GM21381 (cell line): ENCODE results near the gene DBP.
"Not testable (repeated sequence)": the region's sequence is repeated elsewhere in the genome, so short reads cannot be mapped to it uniquely, and the experiment has no call there.

ENCODE experiments used
- ATAC-seq: cut with Tn5 transposase; IDR thresholded peaks from one replicate; pipeline ENCODE4 v1.9.1; 2021; ENCODE audit warnings: mild to moderate bottlenecking, moderate library complexity; ENCODE audit not compliant: unreplicated experiment

DBP gene

DNA sequence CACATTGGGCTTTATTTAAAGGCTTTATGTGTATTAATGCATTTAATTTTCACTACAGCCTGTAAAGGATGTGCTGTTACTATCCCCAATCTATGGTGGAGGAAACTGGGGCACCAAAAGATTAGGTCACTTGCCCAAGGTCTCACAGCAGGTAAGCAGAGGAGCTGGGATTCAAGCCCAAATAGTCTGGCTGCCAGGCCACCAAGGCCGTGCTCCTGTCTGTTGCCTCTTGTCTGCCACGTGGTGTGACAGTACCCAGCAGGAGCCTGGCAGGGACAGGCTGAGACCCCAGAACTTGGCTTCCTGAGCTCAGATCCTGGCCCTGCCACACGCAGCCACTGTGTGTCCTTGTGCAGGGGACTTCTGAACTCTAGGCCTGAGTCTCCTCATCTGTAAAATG, 31.2 kb upstream of the DBP start:
- no peak for ATAC-seq

DNA sequence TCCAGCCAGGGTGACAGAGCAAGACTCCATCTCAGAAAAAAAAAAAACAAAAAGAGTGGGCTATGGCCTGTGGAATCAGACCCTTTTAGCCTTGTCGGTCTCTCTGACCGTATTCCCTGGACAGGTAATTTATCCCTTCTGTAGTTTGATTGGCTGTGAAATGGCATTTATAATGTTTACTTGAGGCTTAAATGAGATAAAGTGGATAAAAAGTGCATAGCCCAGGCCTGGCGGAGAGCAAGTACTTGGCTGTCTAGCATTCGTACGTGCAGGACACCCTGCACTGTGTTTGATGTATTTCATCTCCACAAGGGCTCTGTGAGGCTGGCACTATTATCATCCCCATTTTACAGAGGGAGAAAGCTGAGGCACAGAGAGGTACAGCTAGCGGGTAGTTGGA, 28.6 kb upstream of the DBP start:
- no peak for ATAC-seq

DNA sequence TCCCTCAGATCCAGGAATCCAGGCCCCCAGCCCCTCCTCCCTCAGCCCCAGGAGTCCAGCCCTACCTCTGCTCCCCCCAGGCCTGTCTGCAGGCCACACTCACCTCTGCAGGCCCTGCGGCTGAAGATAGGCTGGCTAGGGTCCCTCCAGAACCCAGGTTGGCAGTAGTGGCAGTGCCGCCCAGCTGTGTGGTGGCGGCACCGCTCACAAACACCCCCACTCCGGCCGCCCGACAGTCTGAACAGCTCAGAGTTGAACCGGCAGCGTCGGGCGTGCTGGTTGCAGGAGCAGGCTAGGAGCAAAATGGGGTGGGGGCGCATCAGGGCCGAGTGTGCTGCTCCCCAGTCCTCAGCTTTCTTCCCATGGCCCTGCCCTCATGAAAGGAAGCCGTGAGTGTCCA, 27.3 kb upstream of the DBP start:
- no peak for ATAC-seq

DNA sequence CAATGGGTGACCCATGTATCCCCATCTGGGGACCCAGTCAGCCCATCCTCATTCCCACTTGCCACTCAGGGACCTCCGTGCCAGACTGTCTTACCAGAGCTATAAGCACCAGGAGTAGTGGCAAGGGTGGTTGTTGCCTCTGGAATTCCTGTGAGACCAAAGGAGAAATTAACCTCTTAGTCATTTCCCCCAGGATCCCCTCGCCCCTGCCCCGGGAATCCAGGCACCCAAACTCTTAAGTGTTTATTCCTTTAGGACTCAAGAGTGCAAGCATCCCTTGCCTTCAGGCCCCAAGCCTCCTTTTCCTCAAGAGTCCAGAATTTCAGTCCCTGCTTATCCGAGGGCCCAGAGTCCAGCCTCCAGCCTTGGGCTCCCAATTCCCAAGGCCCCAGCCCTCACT, 26.5 kb upstream of the DBP start:
- ATAC-seq, result no peak

DNA sequence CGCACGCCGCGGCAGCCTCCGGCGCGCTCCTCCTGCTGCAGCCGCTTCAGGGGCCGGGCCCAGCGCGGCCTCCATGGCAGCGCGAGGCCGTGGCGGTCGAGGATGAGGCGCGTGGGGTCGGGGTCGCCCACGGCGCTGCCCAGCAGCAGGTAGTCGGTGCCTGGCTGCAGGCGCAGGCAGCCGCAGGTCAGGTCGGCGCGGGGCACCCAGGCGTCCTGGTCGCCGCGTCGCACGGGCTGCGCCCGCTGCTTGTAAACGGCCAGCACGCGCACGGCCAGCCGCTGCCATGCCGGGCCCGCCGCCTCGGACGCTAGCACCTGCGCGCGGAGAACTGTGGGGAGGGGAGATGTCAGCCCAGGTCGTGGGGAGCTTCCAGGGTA, 24.5 kb upstream of the DBP start:
- no peak for ATAC-seq

DNA sequence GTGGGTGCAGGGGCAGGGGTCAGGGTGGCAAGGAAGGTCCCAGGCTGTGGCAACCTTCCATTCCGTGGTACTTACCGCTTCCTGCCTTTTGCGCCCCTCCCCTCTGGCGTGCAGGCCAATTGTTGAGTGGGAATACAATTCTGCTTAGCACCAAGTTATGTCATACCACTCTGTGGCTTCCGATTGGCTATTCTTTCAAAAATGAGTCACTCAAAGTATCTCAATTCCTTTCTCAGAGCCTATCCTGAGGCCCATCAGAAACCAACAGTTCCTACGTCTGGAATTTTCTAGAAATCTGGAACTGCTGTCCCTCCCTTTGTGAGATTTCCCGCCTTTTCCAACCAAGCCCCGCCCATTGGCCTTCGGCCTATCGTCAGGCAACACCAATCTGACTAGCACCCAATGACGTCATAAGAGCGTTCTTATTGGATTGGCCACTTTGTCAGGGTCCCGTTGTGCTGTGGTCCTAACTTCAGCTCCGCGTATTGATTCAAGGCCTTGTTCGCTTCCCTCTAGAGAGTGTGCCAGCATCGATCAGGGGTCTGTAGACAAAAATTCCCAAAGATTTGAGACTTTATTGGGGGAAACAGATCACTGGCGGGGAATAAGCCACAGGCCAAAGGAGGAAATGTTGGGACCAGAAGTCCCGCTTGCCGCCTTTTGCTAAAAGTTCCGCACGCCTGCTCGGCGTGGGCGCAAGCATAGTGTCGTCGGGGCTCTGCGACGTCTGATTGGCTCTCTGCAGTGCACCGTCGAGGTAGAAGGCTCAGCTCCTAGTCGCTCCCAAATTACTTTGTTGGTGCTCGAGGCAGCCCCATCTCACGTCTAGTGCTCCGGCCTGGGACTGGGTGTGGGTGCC, 23.9 kb upstream of the DBP start:
- ATAC-seq, result peak; percentile 87

DNA sequence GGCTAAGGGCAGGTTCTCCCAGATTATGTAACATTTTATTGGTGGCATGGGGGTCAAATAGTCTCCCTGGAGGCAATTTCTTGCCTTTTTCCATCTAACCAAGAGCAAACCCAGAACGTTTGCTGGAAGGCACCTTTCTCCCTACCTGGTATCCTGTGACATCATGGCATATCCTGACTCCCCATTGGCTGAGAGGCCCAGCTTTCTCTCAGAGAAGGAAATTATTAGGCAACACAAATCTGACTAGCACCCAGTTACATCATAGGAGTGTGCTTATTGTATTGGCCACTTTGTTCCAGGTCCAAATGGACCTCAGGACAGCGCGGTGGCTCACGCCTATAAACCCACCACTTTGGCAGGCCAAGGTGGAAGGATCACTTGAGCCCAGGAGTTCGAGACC, 22.6 kb upstream of the DBP start:
- no peak for ATAC-seq

DNA sequence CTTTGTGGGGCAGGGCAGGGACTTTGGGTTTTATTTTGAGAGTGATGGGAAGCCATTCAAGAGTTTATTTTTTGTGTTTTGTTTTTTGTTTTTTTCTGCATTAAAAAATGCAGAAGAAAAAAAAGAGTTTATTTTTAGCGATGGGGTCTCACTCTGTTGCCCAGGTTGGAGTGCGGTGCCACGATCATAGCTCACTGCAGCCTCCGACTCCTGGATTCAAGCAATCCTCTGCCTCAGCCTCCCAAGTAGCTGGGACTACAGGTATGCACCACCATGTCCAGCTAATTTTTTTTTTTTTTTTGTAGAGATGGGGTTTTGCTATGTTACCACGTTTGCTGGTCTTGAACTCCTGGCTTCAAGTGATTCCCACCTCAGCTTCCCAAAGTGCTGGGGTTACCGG, 21.3 kb upstream of the DBP start:
- ATAC-seq, result no peak

DNA sequence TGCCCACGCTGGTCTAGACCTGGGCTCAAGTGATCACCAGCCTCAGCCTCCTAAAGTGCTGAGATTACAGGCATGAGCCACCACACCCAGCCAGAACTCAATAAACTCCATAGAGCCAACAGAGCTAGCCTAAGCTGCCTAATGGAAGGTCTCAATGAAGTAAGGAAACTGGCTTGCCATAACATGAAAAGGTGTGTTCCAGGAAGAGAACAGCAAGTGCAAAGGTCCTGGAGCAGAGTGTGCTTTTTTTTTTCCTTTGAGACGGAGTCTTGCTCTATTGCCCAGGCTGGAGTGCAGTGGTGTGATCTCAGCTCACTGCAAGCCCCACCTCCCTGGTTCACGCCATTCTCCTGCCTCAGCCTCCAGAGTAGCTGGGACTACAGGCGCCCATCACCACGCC, 20.6 kb upstream of the DBP start:
- ATAC-seq, result not testable (repeated sequence)

DNA sequence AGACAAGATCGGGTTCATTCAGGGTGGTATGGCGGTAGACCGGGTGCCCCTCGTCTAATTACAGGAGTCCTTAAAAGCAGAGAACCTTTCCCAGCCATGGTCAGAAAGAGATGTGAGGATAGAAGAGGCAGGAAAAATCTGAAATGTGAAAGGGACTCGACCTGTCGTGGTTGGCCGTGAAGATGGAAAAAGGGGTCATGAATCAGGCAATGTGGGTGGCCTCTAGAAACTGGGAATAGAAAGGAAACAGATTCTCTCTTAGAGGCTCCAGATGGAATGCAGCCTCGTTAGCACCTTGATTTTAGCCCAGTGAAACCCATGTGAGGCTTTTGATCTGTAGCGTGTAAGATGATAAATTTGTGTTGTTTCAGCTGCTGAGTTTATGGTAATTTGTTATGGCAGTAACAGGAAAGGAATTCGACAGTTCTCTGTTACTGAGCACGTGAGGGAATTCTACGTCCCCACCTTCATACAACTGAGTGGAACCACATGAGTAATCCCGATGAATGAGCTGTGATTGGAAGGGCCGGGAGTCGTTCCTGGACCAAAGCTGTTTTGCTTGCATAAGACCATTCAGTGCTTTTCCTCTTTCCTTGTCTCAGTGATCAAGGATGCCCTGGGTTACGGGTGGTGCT, 19.8 kb upstream of the DBP start:
- ATAC-seq, result no peak

DNA sequence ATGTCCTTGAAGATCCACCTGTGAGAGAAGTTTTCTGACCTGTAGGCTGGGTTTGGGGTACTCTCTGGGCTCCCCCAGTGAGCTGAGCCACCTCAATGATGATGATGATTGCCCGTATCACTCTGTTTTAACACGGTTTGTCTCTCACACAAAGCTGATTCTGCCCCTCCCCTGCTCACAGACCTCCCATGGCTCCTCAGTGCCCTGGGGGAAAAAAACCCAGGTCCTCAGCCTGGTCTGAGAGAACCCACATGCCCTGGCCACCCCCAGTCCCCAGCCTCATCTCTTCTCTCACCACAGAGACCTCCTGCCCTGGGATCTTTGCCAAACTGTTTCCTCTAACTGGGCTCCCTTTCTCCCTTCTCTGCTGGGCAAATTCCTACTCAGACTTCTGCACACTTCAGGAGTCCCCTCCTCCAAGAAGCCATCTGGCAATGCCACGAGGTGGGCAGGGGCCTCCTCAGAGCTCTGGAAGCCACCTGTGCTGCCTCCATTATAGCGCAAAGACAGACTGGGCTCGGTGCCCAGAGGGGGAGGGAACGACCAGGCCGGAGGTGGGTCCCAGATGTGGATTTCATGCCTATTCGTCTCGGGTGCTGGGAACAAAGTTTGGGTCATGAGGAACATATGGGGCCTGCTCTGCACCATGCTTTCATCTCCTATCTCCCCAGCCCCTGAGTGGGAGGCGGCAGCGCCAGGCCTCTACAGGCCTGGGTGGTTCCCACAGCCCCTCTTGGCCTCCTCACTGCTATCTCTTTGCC, 17.3 kb upstream of the DBP start:
- ATAC-seq, result no peak

DNA sequence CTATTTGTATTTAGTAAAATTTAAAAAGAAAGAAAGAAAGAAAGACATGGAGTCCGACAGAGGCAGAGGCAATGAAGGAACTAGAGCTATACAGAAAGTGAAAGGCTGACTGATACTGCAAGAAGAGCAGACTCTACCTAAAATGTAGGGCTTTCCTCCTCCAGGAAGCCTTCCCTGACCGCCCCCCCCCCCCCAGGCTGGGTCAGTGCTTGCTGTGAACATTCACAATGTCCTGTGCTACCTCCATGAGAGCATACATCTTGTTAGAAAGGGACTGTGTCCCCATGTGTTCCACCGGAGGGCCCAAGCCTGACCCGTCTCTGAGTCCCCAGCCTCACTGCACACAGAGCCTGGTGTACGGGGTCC, 14.5 kb upstream of the DBP start:
- ATAC-seq, result no peak

DNA sequence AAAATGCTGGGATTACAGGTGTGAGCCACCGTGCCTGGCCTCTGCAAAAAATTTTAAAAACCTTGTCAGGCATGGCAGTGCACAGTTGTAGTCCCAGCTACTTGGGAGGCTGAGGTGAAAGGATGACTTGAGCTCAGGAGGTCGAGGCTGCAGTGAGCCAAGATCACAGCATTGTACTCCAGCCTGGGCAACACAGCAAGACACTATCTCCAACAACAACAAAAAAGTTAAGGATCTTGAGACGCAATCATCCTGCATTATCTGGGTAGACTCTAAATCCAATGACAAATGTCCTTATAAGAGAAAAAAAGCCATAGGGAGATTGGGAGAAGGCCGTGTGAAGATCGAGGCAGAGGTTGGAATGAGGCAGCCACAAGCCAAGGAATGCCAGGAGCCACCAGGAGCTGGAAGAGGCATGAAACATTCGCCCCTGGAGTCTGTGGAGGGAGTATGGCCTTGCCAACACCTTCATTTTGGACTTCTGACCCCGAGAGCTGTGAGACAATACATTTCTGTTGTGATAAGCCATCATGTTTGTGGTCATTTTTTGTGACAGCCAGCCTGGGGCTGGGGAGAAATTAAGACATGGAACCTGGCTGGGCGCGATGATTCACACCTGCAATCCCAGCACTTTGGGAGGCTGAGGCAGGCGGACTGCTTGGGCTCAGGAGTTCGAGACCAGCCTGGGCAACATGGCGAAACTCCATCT, 13.9 kb upstream of the DBP start:
- no peak for ATAC-seq

DNA sequence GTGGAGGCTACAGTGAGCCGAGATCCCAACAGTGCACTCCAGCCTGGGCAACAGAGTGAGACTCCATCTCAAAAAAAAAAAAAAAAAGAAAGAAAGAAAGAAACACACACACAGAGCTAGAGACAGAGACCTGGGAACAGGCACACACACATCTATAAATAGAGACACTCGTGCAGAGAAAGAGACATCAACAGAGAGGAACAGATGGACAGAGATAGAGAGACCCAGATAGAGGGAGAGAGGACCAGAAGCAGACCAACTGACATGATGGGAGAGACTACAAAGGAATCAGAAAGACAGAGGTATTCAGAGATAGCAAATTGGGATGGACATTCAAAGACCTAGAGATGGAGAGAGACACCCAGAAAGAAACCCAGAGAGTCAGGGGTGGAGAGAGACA, 11.0 kb upstream of the DBP start:
- no peak for ATAC-seq

DNA sequence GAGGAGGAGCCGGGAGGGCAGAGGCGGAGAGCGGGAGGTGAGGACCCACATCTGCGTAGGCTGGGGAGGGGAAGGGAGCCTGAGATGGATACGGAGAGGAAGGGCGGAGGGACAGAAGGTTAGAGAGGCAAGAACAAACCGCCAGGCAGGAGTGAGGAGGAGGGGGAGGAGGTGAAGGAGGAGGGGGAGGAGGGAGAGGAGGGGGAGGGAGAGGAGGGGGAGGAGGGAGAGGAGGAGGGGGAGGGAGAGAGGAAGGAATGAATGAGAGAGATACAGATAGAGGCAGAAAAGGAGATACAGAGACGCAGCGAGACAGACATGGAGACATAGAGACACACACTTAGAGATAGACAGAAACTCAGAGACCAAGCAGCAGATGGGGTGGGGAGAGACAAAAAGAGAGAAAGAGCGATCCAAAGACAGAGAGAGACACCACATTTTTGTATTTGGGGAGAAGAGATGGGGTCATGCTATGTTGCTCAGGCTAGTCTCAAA, 9.6 kb upstream of the DBP start:
- ATAC-seq, result no peak

DNA sequence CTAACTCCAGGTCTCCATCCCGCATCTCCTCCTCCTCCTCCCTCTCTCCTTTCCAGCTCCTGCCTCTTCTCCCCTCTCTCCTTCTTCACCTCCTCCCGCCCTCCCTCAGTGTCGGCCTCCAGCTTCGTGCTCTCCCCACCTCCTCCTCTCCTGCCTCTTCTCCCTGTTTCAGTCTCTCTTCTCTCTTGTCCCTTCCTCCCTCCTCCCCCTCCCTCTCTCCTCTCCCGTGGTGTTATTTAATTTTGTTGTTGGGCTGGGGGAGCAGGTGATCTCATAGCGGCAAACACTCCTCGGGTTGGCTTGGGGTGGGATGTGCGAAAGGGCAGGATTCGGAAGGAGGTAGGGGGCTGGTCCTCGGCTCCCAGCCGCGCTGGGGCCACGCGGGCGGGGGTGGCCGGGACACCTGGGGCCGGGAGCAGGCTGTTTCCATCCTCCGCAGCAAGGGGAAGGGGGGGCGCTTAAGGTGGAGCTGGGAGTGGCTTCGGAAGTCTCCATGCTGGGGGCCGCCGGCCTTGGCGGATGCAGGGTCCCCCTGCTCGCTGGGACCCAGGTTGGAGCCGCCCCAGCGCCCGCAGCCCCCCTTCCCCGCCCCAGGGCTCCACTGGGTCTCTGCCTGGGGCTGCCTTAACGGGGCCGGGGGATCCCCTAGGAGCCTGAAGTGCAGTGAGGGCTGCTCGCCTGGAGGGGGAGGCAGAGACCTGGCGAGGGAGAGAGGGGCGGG, 9.0 kb upstream of the DBP start, which contains the start of gene CA11:
Gene CA11 (minus strand): TSS at position 187 of the 721 bp plus-strand sequence. CDS start 555 bp downstream, outside the sequence.
- peak; percentile 79 for ATAC-seq

DNA sequence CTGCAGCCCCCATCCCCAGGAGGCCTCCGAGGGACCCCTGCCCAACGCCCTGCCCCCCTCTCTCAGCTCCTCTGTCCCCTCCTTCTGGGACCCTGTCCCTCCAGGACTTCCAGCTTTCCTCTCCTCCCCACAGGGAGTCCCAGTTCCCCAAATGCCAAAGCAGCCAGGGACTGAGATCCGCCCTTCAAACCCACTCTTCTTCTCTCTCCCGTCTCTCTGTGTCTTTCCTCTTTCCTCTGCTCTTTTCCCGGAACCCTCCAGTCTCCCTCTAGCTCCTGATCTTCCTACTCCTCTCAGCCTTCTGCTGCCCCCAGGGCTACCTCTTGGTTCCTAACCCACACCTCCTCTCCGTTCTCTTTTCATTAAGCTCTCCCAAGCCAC, 8.4 kb upstream of the DBP start:
- no peak for ATAC-seq

DNA sequence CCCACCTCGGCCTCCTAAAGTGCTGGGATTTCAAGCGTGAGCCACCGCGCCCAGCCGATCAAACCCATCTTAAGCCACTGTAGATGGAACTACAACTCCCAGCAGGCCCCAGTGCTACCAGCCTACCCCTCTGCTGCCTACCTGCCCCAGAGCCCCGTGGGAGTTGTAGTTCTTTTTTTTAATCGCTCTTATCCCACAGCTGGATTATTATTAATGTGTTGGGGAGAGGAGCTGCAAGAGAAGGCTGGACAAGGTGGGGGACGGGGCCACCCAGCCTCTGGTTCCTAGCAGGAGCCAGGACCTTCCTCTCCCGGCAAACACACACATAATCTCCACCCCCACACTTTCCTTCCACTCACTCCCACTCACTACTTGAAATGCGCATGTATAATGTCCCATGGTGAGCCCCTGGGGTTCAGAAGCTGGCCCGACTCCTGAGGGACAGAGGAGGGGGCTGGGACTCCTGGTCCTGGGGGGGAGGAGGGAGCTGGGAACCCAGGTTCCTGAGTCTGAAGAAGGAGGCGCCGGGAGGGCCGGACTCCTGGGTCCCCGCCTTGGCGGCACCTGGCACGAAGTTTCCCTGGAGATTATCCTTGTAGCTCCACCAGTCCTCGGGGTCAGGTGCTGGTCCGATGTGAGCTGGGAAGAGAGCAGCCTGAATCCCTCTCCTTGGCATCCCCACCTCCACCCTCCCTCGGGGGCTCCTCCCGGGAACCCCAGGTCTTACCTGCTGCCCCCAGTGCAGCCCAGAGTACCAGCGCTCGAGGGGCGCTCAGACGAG, 7.8 kb upstream of the DBP start:
- no peak for ATAC-seq

DNA sequence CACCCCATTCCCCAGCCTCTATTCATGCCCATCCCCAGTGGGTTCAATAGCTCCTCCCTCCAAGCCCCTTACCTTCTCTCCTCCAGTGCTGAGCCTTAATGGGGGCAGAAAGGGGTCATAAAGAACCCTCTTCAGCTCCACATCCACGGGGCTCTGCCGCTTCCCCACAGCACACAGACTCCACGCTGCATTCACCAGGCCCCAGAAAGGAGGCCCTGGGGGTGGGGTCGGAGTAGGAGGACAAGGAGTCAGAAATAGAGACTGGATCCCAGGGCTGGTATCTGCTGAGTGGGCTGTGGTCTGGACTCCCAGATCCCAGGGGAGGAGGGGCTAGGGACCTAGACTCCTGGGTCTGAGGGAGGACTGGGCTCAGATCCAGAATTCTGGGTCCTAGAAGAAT, 7.2 kb upstream of the DBP start:
- no peak for ATAC-seq

DNA sequence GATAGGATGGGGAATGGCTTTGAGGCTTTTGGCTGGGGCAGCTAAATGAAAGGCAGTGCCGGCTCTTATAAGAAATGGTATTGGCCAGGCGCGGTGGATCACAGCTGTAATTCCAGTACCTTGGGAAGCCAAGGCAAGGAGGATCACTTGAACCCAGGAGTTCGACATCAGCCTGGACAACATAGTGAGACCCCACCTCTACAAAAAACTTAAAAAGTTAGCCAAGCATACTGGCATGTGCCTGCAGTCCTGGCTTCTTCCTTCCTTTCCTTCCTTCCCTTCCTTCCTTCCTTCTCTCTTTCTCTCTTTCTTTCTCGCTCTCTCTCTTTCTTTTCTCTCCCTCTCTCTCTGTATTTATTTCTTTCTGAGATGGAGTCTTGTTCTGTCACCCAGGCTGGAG, 5.7 kb upstream of the DBP start:
- ATAC-seq, result no peak
